ENCODE measurements around the gene APEX1.
A peak's percentile ranks its signal among the peaks of the same experiment; 100 is the strongest.
"Not testable (repeated sequence)": the region's sequence is repeated elsewhere in the genome, so short reads cannot be mapped to it uniquely, and the experiment has no call there.

Gene APEX1

GRCh38 chr14:20472536-20473169, 17.6 kb downstream of the APEX1 start:
- no peak for DNase-seq (ENCODE audit: low spot score)

DNA sequence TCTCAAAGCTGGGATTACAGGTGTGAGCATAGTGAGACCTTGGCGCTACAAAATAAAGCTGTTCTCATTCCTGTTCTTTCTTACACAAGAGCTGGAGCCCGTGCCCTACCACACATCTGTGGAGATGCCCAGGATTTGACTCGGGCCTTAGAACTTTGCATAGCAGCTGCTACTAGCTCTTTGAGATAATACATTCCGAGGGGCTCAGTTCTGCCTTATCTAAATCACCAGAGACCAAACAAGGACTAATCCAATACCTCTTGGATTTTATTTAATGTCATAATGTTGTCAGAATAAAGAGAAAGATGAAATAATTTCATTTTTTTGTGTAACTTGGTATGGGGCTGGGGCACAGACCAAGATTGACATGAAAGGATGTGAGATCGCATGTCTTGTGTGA, 21.8 kb downstream of the APEX1 start:
- DNase-seq (ENCODE audit: low spot score), result no peak

GRCh38 chr14:20477211-20477876, 22.3 kb downstream of the APEX1 start:
- peak; percentile 43 for DNase-seq (ENCODE audit: low spot score)

DNA sequence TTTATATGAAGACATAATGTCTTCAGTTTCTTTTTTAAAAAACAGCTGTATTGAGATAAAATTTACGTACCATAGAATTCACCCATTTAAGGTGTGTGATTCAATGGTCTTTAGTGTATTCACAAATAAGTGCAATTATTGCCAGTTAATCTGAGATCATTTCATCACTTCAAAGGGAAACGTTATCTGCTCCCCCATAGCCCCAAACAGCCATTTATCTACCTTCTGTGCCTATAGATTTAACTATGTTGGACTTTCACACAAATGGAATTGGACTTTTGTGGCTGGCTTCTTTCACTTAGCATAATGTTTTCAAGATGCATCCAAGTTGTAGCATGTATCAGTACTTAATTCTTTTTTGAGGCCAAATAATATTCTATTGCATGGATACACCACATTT, 23.9 kb downstream of the APEX1 start:
- DNase-seq (ENCODE audit: low spot score), result no peak

- DNase-seq (ENCODE audit: low spot score), result no peak
Observed at GRCh38 chr14:20482382-20482781, 27.4 kb downstream of the APEX1 start.

GRCh38 chr14:20485900-20486299, 30.9 kb downstream of the APEX1 start:
- no peak for DNase-seq (ENCODE audit: low spot score)

DNA sequence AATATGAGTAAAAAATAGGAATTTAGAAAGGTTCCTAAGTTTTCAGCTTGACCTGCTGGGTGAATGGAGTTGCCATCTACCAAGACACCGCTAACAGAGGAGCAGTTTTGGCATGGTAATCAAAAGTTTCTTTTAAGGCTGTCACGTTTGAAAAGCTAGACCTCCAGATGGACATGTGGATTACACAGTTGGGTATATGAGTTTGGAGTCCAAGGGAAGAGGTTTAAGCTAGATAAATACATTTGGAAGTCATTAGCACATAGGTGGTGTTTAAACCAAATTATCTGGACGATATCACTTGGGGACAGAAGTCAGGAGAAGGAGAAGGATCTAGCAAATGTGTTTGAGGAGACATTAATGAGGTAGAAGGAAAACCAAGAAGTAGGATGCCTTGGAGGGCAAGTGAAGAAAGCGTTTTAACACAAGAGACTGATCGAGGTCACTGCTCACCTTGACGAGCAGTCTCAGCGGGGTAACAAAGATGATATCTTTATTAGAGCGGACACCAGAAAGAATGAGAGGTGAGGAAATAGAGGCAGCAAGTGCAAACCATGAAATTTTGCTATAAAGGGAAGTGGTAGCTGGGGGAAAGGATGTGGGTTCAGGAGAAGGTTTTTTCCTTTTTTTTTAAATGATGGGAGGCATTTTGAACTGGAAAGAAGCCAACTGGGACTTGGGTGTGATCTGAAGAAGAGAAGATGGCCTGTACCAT, 31.8 kb downstream of the APEX1 start:
- no peak for DNase-seq (ENCODE audit: low spot score)

- DNase-seq (ENCODE audit: low spot score), result no peak
Observed at GRCh38 chr14:20487396-20487725, 32.3 kb downstream of the APEX1 start.

- DNase-seq (ENCODE audit: low spot score), result no peak
Observed at GRCh38 chr14:20489093-20489994, 34.3 kb downstream of the APEX1 start.

DNA sequence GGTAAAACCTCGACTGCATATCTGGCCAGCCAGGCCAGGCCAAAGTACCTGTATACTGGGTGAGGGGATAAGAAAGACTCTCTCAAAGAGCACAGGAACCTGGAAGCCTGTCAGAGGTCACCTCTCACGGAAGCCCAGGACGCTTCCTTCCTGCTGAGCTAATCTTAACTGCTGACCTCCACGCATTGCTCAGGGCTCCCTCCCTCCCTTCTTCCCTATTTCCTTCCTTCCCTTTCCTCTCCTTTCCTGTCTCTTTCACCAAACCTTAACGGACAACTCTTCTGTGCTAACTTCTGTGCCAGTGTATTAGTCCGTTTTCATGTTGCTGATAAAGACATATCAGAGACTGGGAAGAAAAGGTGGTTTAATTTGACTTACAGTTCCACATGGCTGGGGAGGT, 35.5 kb downstream of the APEX1 start:
- no peak for DNase-seq (ENCODE audit: low spot score)

- DNase-seq (ENCODE audit: low spot score), result no peak
Observed at GRCh38 chr14:20492486-20492885, 37.5 kb downstream of the APEX1 start.

DNA sequence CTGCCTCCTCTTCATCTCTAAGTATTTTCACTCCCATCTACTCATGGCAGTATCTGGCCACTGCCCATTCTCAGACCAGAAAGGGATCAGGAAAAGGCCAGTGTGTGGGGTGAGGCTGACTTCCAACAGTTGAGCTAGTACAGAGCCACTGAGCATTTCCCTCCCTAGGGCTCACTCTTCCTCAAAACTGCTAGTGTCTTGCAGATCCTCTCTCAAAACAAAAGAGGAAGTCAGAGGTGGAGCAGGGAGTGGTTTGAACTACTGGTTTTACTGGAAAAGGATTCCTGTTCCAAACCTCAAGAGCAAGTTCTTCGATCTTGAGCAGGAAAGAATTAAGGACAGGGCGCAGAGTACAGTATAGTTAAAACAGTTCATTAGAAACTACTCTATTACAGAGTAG, 38.6 kb downstream of the APEX1 start:
- peak; percentile 75 for DNase-seq (ENCODE audit: low spot score)

DNA sequence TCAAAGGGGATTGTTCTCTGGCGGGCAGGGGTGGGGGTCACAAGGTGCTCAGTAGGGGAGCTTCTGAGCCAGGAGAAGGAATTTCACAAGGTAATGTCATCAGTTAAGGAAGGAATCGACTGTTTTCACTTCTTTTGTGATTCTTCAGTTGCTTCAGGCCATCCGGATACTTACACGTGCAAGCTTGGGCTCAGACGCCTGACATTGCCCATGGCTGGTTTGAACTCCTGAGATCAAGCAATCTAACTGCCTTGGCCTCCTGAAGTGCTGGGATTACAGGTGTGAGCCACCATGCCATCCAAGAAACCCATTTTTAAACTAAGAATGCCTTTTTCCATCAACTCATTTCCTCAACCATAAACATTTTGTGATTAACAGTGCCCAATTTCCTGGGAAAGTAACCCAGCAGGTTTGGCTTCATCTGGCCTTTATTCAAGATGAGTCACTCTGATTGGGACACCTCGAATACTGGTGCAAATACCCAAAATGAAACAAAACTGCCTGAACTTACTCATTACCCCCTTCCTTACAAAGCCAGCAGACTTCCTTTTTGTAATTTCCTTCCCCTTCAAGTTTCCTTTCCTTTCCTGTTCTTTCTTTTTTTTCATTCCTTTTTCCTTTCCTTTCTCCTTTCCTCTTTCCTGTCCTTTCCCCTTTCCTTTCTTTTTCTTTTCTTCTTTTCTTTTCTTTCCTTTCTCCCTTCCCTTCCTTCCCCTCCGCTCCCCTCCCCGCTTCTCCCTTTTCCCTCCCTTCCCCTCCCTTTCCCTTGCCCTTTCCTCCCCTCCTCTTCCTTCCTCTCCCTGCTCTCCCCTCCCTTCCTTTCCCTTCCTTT, 40.1 kb downstream of the APEX1 start:
- no peak for DNase-seq (ENCODE audit: low spot score)

DNA sequence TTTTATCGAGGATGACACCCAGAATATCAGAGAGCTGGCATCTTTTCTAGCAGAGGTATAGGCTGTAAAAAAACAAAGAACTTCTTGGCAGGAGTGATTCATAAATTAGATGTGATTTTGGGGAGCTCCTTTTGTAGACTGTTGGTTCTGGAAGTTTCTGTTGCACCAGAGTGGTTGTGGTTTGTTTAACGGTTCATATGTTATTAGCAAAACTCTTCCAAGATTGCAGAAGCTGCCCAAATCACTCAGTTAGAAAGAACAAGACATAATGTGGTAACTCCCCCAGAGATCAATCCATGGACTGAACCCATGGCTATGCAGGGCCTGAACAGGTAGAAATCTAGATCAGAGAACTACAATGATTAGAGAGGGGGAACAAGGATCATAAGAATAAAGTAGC, 43.6 kb downstream of the APEX1 start:
- DNase-seq (ENCODE audit: low spot score), result no peak

DNA sequence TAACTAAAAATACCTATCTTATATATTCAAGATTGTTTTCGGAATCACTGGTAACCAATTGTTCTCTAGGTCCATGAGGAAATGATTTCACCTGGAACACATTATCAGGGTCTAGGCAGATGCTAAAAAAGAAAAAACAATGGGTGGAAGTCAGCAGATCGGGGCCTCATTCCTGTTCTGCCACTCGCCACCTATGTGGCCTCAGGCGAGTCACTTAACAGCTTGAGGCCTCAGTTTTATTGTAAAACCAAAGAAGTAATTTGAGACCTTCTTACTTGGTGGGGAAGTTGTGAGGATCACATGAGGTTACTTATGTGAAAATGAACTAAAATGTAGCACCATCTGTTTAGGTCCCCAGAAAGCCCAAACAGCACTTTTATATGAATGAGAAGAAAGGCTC, 44.1 kb downstream of the APEX1 start:
- DNase-seq (ENCODE audit: low spot score), result no peak

- DNase-seq (ENCODE audit: low spot score), result no peak
Observed at GRCh38 chr14:20499881-20500280, 44.9 kb downstream of the APEX1 start.

DNA sequence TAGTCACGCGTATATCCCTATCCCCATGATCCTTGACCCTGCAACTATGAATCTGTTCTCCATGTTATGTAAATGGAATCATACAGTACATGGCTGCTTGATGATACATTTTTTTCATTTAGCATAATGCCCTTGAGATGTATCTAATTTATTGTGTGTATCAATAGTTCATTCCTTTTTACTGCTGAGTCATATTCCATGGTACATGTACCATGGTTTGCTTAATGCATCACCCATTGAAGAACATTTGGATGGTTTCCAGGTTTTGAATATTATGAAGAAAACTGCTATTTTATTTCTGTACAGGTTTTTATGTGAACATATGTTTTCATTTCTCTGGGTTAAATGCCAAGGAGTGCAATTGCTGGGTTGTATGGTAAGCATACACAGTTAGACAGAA, 46.3 kb downstream of the APEX1 start:
- DNase-seq (ENCODE audit: low spot score), result no peak

GRCh38 chr14:20503898-20504297, 48.9 kb downstream of the APEX1 start:
- DNase-seq (ENCODE audit: low spot score), result peak; percentile 83

- DNase-seq (ENCODE audit: low spot score), result not testable (repeated sequence)
Observed at GRCh38 chr14:20506276-20506675, 51.2 kb downstream of the APEX1 start.

DNA sequence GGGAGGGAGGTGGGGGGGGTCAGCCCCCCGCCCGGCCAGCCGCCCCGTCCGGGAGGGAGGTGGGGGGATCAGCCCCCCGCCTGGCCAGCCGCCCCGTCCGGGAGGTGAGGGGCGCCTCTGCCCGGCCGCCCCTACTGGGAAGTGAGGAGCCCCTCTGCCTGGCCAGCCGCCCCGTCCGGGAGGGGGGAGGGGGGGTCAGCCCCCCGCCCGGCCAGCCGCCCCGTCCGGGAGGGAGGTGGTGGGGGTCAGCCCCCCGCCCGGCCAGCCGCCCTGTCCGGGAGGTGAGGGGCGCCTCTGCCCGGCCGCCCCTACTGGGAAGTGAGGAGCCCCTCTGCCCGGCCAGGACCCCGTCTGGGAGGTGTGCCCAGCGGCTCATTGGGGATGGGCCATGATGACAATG, 51.7 kb downstream of the APEX1 start:
- not testable (repeated sequence) for DNase-seq (ENCODE audit: low spot score)
